ENCODE results near the gene THRA. TPM values are rescaled to one million over a fixed set of nuclear protein-coding genes. Genes with fewer than 3 reads are reported as not detected.

Gene THRA
- total and polyA plus RNA-seq, 9 of the 15 experiments (the other 6 are each of a cell fraction or from before 2014, with no cell fraction given), result 0.34 to 23.4 (median 12.7) TPM

DNA sequence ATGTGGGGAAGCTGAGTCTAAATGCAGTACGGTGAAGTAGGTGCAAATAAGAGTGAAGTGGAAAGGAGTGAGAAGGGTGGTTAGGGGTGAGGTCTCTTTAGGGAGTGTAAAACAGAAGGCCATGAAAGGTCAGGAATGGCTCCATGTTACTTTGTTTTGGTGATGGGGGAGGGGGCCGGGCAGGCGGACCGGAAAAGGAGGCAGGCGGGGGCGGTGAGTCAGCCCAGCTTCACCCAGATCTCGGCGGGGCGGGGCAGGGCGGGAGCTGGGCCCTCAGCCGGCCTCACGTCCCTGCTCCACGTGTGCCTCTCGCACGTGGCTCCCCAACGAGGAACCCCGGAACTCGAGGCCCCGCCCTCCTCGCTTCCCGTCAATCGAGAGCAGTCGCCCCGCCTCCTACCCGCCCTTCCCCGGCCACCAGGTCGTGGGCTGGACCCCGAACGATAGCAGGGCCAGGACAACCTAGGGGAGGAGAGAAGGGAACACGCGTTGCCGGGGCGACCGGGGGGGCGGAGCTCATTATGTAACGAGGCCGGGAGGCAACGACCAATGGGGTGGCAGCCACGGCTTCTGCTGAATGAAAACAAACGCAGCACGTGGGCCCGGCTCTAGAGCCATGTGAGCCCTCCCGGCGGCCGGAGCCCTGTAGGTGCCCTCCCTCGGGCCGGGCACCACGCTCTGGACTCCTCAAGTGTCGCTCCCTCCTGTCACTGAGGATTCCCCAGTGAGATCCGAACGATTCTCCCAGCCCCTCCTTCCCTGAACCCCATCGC lies 36.3 kb downstream of the THRA start (continued):
- no peak for TF ChIP-seq MED1 (CRISPR knock-in tag; IDR thresholded peaks at IDR 0.05; ENCODE audit: borderline replicate concordance)
- TF ChIP-seq ZNF197 (CRISPR knock-in tag; IDR thresholded peaks at IDR 0.05; ENCODE audit: low read depth), result no peak
- no peak for TF ChIP-seq KAT2B (IDR thresholded peaks at IDR 0.05; ENCODE audit: low read depth, low read length)
- peak; percentile 95 for TF ChIP-seq JUND (IDR thresholded peaks at IDR 0.05; ENCODE audit: borderline replicate concordance, low read depth, low read length)
- peak; percentile 84; the same call in 2 of the 3 replicates for TF ChIP-seq JUND (tag; IDR thresholded peaks at IDR 0.05; ENCODE audit: borderline replicate concordance, low read depth, low read length)
- peak; percentile 80 for TF ChIP-seq ETV5 (CRISPR knock-in tag; IDR thresholded peaks at IDR 0.05; ENCODE audit: low read depth)
- TF ChIP-seq, protein P1, sequence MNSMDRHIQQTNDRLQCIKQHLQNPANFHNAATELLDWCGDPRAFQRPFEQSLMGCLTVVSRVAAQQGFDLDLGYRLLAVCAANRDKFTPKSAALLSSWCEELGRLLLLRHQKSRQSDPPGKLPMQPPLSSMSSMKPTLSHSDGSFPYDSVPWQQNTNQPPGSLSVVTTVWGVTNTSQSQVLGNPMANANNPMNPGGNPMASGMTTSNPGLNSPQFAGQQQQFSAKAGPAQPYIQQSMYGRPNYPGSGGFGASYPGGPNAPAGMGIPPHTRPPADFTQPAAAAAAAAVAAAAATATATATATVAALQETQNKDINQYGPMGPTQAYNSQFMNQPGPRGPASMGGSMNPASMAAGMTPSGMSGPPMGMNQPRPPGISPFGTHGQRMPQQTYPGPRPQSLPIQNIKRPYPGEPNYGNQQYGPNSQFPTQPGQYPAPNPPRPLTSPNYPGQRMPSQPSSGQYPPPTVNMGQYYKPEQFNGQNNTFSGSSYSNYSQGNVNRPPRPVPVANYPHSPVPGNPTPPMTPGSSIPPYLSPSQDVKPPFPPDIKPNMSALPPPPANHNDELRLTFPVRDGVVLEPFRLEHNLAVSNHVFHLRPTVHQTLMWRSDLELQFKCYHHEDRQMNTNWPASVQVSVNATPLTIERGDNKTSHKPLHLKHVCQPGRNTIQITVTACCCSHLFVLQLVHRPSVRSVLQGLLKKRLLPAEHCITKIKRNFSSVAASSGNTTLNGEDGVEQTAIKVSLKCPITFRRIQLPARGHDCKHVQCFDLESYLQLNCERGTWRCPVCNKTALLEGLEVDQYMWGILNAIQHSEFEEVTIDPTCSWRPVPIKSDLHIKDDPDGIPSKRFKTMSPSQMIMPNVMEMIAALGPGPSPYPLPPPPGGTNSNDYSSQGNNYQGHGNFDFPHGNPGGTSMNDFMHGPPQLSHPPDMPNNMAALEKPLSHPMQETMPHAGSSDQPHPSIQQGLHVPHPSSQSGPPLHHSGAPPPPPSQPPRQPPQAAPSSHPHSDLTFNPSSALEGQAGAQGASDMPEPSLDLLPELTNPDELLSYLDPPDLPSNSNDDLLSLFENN (IDR thresholded peaks at IDR 0.05; ENCODE audit: low read depth in 2 of 2, low read length in 2 of 2), result no peak
- TF ChIP-seq, protein P2, sequence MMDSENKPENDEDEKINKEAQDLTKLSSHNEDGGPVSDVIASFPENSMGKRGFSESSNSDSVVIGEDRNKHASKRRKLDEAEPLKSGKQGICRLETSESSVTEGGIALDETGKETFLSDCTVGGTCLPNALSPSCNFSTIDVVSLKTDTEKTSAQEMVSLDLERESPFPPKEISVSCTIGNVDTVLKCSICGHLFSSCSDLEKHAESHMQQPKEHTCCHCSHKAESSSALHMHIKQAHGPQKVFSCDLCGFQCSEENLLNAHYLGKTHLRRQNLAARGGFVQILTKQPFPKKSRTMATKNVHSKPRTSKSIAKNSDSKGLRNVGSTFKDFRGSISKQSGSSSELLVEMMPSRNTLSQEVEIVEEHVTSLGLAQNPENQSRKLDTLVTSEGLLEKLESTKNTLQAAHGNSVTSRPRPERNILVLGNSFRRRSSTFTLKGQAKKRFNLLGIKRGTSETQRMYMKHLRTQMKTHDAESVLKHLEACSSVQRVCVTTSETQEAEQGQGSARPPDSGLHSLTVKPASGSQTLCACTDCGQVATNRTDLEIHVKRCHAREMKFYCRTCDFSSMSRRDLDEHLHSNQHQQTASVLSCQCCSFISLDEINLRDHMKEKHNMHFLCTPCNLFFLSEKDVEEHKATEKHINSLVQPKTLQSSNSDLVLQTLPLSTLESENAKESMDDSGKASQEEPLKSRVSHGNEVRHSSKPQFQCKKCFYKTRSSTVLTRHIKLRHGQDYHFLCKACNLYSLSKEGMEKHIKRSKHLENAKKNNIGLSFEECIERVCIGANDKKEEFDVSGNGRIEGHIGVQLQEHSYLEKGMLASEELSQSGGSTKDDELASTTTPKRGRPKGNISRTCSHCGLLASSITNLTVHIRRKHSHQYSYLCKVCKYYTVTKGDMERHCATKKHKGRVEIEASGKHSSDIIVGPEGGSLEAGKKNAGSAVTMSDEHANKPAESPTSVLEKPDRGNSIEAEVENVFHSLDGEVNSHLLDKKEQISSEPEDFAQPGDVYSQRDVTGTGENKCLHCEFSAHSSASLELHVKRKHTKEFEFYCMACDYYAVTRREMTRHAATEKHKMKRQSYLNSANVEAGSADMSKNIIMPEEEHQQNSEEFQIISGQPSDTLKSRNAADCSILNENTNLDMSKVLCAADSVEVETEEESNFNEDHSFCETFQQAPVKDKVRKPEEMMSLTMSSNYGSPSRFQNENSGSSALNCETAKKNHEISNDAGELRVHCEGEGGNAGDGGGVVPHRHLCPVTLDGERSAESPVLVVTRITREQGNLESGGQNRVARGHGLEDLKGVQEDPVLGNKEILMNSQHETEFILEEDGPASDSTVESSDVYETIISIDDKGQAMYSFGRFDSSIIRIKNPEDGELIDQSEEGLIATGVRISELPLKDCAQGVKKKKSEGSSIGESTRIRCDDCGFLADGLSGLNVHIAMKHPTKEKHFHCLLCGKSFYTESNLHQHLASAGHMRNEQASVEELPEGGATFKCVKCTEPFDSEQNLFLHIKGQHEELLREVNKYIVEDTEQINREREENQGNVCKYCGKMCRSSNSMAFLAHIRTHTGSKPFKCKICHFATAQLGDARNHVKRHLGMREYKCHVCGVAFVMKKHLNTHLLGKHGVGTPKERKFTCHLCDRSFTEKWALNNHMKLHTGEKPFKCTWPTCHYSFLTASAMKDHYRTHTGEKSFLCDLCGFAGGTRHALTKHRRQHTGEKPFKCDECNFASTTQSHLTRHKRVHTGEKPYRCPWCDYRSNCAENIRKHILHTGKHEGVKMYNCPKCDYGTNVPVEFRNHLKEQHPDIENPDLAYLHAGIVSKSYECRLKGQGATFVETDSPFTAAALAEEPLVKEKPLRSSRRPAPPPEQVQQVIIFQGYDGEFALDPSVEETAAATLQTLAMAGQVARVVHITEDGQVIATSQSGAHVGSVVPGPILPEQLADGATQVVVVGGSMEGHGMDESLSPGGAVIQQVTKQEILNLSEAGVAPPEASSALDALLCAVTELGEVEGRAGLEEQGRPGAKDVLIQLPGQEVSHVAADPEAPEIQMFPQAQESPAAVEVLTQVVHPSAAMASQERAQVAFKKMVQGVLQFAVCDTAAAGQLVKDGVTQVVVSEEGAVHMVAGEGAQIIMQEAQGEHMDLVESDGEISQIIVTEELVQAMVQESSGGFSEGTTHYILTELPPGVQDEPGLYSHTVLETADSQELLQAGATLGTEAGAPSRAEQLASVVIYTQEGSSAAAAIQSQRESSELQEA (IDR thresholded peaks at IDR 0.05; ENCODE audit: low read depth), result no peak
- TF ChIP-seq PCBP2 (IDR thresholded peaks at IDR 0.05; ENCODE audit: low read depth, low read length, poor library complexity, severe bottlenecking), result no peak
- no peak for TF ChIP-seq ZNF780A (CRISPR knock-in tag; IDR thresholded peaks at IDR 0.05)
- TF ChIP-seq PKNOX1 (IDR thresholded peaks at IDR 0.05), result peak; percentile 97
- peak in 1 of 2 experiments; percentile 44; a peak in 1 of 4 replicates for TF ChIP-seq RCOR1 (IDR thresholded peaks at IDR 0.05; ENCODE audit: borderline replicate concordance in 1 of 2, low read depth in 2 of 2, low read length in 2 of 2)

All from K562 (cell line).